Transverse colon (tissue), 3 donors: ENCODE measurements around the gene ZNF691.

ENCODE experiments used
- CTCF ChIP-seq, 5 experiments: fragments of 200-600 bp in 3 of 5; fragments of 450-650 bp in 2 of 5; sonication (generic) in 3 of 5; IDR thresholded peaks; 1 replicate in 2 of 5; 2 replicates in 3 of 5; pipeline ENCODE4 v1.5.1; 2016 to 2017; ENCODE audit warnings: antibody characterized with exemption in 5 of 5, inconsistent platforms in 3 of 5, mild to moderate bottlenecking in 2 of 5, moderate library complexity in 1 of 5
- EP300 ChIP-seq: sonication (generic); formaldehyde crosslinking; IDR thresholded peaks from one replicate; pipeline ENCODE4 v1.6.1; 2017; ENCODE audit warnings: antibody characterized with exemption, low read depth

GRCh38 chr1:42820813-42821212, 25.6 kb upstream of the ZNF691 start:
- TF ChIP-seq CTCF (IDR thresholded peaks at IDR 0.05) (no peak), EP300 (no peak)
